ENCODE results near the gene DNAJC6. TPM values are rescaled to one million over a fixed set of nuclear protein-coding genes. Genes with fewer than 3 reads are reported as not detected.
A peak's percentile ranks its signal among the peaks of the same experiment; 100 is the strongest.

Gene DNAJC6
- total and polyA plus RNA-seq, 2 of the 13 experiments (the other 11 are each of a cell fraction or from before 2014, with no cell fraction given) = 1.0 to 1.6 TPM

DNA sequence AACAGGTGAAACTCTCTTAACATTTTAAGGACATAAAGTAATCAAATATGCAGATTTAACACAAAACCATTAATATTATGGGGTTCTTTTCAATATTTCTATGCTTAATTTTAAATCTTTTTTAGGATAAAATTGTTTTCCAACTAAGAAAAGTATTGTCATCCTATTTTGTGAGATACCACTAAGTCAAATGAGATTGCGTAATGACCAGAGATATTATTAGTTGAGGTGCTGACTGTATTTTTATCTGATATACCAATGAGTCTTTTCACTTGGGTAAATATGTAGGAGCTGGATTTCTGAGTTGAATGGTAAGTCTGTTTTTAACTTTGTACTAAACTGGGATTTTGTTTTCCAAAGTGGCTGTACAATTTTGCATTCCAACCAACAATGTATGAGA is 136.5 kb downstream of the DNAJC6 start:
- Histone ChIP-seq H3K9ac (ENCODE audit: insufficient read depth, low read depth, low read length) (no peak overlapping the region), H3K4me1 (ENCODE audit: insufficient read depth, low read length) (peaks cover 11% of the 10 kb centered on the region; the same call in 1 of the 2 replicates), H3K79me2 (ENCODE audit: insufficient read depth, low read length) (no peaks in the 10 kb centered on the region), H3K27ac (ENCODE audit: extremely low read length, insufficient read depth, low read length) (no peak overlapping the region), H4K20me1 (ENCODE audit: insufficient read depth, low read length) (no peaks in the 10 kb centered on the region), H3K4me3 (replicated peaks in 1 of 3; ENCODE audit: insufficient read depth in 1 of 3, low read depth in 2 of 3, low read length in 3 of 3) (no peak overlapping the region), H3K27me3 (ENCODE audit: control insufficient read depth in 1 of 2, insufficient read depth in 2 of 2, low read length in 2 of 2) (no peaks in the 10 kb centered on the region), H3K36me3 (replicated peaks in 1 of 2; ENCODE audit: control insufficient read depth in 1 of 2, insufficient read depth in 2 of 2, low read length in 2 of 2) (no peaks in the 10 kb centered on the region), H3K4me2 (ENCODE audit: low read depth, low read length) (no peak overlapping the region), H3K9me3 (ENCODE audit: low read length) (no peaks in the 10 kb centered on the region; the same call in 1 of the 2 replicates), H2AFZ (ENCODE audit: low read length) (no peak overlapping the region)
- intact Hi-C loops (cut with micrococcal nuclease; ENCODE audit: unreplicated experiment) = no loop called here
- in situ Hi-C loops (cut with HindIII; ENCODE audit: extremely low pct_ligation_motif_present, low pct_unique_long_range_greater_than_20kb) = loop anchor here (25.0 kb wide), 1 partner anchor 241 kb away; no protein-coding TSS in a partner anchor
- 97% methylated on average over 1 of the region's 1 CpG for WGBS (ENCODE audit: low lambda C conversion rate)
- TF ChIP-seq RORA (CRISPR knock-in tag; IDR thresholded peaks at IDR 0.05) (no peak), CEBPB (IDR thresholded peaks at IDR 0.05; ENCODE audit: borderline replicate concordance, low read depth, low read length) (peak; percentile 79), SPEN (CRISPR knock-in tag; IDR thresholded peaks at IDR 0.05; ENCODE audit: low read depth) (no peak), ZMYM4 (CRISPR knock-in tag; IDR thresholded peaks at IDR 0.05) (no peak), ZNF660 (CRISPR knock-in tag; IDR thresholded peaks at IDR 0.05; ENCODE audit: borderline replicate concordance, low read depth) (no peak), CEBPG (CRISPR knock-in tag; IDR thresholded peaks at IDR 0.05) (0 out of 2 replicates have a peak, but pooled peaks have one; percentile 12), NFIC (IDR thresholded peaks at IDR 0.05; ENCODE audit: low read length) (no peak), POLR2G (IDR thresholded peaks at IDR 0.05; ENCODE audit: low read depth, low read length) (no peak)
- TF ChIP-seq, protein P1, sequence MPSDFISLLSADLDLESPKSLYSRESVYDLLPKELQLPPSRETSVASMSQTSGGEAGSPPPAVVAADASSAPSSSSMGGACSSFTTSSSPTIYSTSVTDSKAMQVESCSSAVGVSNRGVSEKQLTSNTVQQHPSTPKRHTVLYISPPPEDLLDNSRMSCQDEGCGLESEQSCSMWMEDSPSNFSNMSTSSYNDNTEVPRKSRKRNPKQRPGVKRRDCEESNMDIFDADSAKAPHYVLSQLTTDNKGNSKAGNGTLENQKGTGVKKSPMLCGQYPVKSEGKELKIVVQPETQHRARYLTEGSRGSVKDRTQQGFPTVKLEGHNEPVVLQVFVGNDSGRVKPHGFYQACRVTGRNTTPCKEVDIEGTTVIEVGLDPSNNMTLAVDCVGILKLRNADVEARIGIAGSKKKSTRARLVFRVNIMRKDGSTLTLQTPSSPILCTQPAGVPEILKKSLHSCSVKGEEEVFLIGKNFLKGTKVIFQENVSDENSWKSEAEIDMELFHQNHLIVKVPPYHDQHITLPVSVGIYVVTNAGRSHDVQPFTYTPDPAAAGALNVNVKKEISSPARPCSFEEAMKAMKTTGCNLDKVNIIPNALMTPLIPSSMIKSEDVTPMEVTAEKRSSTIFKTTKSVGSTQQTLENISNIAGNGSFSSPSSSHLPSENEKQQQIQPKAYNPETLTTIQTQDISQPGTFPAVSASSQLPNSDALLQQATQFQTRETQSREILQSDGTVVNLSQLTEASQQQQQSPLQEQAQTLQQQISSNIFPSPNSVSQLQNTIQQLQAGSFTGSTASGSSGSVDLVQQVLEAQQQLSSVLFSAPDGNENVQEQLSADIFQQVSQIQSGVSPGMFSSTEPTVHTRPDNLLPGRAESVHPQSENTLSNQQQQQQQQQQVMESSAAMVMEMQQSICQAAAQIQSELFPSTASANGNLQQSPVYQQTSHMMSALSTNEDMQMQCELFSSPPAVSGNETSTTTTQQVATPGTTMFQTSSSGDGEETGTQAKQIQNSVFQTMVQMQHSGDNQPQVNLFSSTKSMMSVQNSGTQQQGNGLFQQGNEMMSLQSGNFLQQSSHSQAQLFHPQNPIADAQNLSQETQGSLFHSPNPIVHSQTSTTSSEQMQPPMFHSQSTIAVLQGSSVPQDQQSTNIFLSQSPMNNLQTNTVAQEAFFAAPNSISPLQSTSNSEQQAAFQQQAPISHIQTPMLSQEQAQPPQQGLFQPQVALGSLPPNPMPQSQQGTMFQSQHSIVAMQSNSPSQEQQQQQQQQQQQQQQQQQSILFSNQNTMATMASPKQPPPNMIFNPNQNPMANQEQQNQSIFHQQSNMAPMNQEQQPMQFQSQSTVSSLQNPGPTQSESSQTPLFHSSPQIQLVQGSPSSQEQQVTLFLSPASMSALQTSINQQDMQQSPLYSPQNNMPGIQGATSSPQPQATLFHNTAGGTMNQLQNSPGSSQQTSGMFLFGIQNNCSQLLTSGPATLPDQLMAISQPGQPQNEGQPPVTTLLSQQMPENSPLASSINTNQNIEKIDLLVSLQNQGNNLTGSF (CRISPR knock-in tag; IDR thresholded peaks at IDR 0.05) = no peak
- ATAC-seq (no peak), FAIRE-seq (no peak), DNase-seq (ENCODE audit: low spot score) (no peak)
- POLR2A ChIA-PET = no interaction called here
- CTCF ChIA-PET (ENCODE audit: low intra/inter-chr PET ratio, low total read pairs) = no interaction called here
- no TSS peak for BruUV-seq (replicated peaks)
